ENCODE results near the gene SPDYA. TPM values are rescaled to one million over a fixed set of nuclear protein-coding genes. Genes with fewer than 3 reads are reported as not detected.
A peak's percentile ranks its signal among the peaks of the same experiment; 100 is the strongest.

The SPDYA gene
- total and polyA plus RNA-seq, 2 of the 13 experiments (the other 11 are each of a cell fraction or from before 2014, with no cell fraction given), result 0.32 to 0.75 TPM

DNA sequence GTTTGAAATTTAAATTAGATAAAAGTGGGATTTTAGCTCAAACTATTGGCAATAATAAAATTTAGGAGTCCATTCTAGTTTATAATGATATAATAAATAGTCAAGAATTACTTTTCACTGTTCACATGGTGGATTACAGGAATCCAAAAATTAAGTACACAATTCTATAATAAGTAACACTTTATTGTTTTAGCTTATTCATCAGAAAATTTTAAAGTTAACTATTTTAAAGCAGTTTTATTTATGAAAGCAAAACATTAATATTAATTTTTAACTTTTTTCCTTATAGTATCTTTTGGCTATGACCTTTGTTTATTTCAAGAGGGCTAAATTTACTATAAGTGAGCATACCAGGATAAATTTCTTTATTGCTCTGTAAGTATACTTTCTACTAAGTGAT, 11.4 kb downstream of the SPDYA start:
- Histone ChIP-seq H2AFZ (ENCODE audit: low read length) (no peak overlapping the region), H3K4me2 (ENCODE audit: low read depth, low read length) (no peak overlapping the region), H3K27ac (ENCODE audit: extremely low read length, insufficient read depth, low read length) (no peak overlapping the region), H3K4me3 (replicated peaks in 1 of 3; ENCODE audit: insufficient read depth in 1 of 3, low read depth in 2 of 3, low read length in 3 of 3) (no peak overlapping the region), H3K79me2 (ENCODE audit: insufficient read depth, low read length) (no peaks in the 10 kb centered on the region), H4K20me1 (ENCODE audit: insufficient read depth, low read length) (no peaks in the 10 kb centered on the region), H3K27me3 (ENCODE audit: control insufficient read depth in 1 of 2, insufficient read depth in 2 of 2, low read length in 2 of 2) (no peaks in the 10 kb centered on the region), H3K9me3 (ENCODE audit: low read length) (no peaks in the 10 kb centered on the region), H3K4me1 (ENCODE audit: insufficient read depth, low read length) (no peaks in the 10 kb centered on the region), H3K9ac (ENCODE audit: insufficient read depth, low read depth, low read length) (no peak overlapping the region), H3K36me3 (replicated peaks in 1 of 2; ENCODE audit: control insufficient read depth in 1 of 2, insufficient read depth in 2 of 2, low read length in 2 of 2) (no peaks in the 10 kb centered on the region)
- FAIRE-seq (no peak), DNase-seq (ENCODE audit: low spot score) (no peak), ATAC-seq (no peak)
- intact Hi-C loops (cut with micrococcal nuclease; ENCODE audit: unreplicated experiment) (loop anchor here (10.0 kb wide), 1 partner anchor 103 kb away; no protein-coding TSS in a partner anchor), in situ Hi-C loops (cut with HindIII; ENCODE audit: extremely low pct_ligation_motif_present, low pct_unique_long_range_greater_than_20kb) (loop anchor here (10.0 kb wide), 2 partner anchors 123 to 383 kb away; no protein-coding TSS in a partner anchor)
- ChIA-PET CTCF (ENCODE audit: low intra/inter-chr PET ratio, low total read pairs) (interaction anchor here (1.1 to 2.1 kb wide), 2 partner anchors 137 to 375 kb away, joined by 3 to 15 read pairs; no protein-coding TSS in a partner anchor), POLR2A (no interaction called here)
- TF ChIP-seq HMG20A (CRISPR knock-in tag; IDR thresholded peaks at IDR 0.05; ENCODE audit: borderline replicate concordance) (no peak), MAFK (conservative IDR thresholded peaks at IDR 0.05 in 1 of 2, IDR thresholded peaks at IDR 0.05 in 1 of 2; ENCODE audit: low read length in 2 of 2) (peak in 1 of 2 experiments; percentile 49; a peak in 2 of 4 replicates)
- no TSS peak for BruUV-seq (replicated peaks)

DNA sequence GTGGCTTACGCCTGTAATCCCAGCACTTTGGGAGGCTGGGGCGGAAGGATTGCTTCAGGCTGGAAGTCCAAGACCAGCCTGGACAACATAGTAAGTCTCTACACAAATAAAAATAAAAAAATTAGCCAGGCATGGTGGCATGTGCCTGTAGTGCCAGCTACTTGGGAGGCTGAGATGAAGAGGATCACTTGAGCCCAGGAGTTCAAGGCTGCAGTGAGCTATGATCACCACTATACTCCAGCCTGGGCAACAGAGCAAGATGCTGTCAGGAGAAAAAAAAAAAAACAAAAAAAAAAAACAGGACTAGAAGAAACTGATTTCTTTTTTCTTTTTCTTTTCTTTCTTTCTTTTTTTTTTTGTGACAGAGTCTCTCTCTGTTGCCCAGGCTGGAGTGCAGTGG, 13.6 kb downstream of the SPDYA start:
- H3K4me3 ChIP-seq (replicated peaks in 1 of 3; ENCODE audit: insufficient read depth in 1 of 3, low read depth in 2 of 3, low read length in 3 of 3), result no peak overlapping the region
- H3K4me1 ChIP-seq (ENCODE audit: insufficient read depth, low read length), result no peaks in the 10 kb centered on the region
- CTCF ChIA-PET (ENCODE audit: low intra/inter-chr PET ratio, low total read pairs), result no interaction called here
- H2AFZ ChIP-seq (ENCODE audit: low read length), result no peak overlapping the region
- in situ Hi-C loops (cut with HindIII; ENCODE audit: extremely low pct_ligation_motif_present, low pct_unique_long_range_greater_than_20kb) (loop anchor here (10.0 kb wide), 2 partner anchors 121 to 381 kb away; no protein-coding TSS in a partner anchor), intact Hi-C loops (cut with micrococcal nuclease; ENCODE audit: unreplicated experiment) (loop anchor here (10.0 kb wide), 1 partner anchor 101 kb away; no protein-coding TSS in a partner anchor)
- FAIRE-seq, result no peak
- no peak for DNase-seq (ENCODE audit: low spot score)
- no peaks in the 10 kb centered on the region for H3K36me3 ChIP-seq (replicated peaks in 1 of 2; ENCODE audit: control insufficient read depth in 1 of 2, insufficient read depth in 2 of 2, low read length in 2 of 2)
- no peak overlapping the region for H3K4me2 ChIP-seq (ENCODE audit: low read depth, low read length)
- POLR2A ChIA-PET, result no interaction called here
- no peaks in the 10 kb centered on the region for H3K27me3 ChIP-seq (ENCODE audit: control insufficient read depth in 1 of 2, insufficient read depth in 2 of 2, low read length in 2 of 2)
- TF ChIP-seq SCMH1 (CRISPR knock-in tag; IDR thresholded peaks at IDR 0.05; ENCODE audit: borderline replicate concordance), result no peak
- TF ChIP-seq, protein P1, sequence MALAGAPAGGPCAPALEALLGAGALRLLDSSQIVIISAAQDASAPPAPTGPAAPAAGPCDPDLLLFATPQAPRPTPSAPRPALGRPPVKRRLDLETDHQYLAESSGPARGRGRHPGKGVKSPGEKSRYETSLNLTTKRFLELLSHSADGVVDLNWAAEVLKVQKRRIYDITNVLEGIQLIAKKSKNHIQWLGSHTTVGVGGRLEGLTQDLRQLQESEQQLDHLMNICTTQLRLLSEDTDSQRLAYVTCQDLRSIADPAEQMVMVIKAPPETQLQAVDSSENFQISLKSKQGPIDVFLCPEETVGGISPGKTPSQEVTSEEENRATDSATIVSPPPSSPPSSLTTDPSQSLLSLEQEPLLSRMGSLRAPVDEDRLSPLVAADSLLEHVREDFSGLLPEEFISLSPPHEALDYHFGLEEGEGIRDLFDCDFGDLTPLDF (CRISPR knock-in tag; IDR thresholded peaks at IDR 0.05), result no peak
- no peak for TF ChIP-seq HIC2 (CRISPR knock-in tag; IDR thresholded peaks at IDR 0.05; ENCODE audit: low read depth)
- no peak for TF ChIP-seq ZNF816 (CRISPR knock-in tag; IDR thresholded peaks at IDR 0.05; ENCODE audit: borderline replicate concordance)
- no peak for TF ChIP-seq ZBTB7B (CRISPR knock-in tag; IDR thresholded peaks at IDR 0.05)
- no peaks in the 10 kb centered on the region for H3K9me3 ChIP-seq (ENCODE audit: low read length)
- no peak overlapping the region for H3K27ac ChIP-seq (ENCODE audit: extremely low read length, insufficient read depth, low read length)
- ATAC-seq, result peak; percentile 28; the same call in 1 of the 3 replicates
- WGBS (ENCODE audit: low lambda C conversion rate), result 98% methylated on average over 2 of the region's 2 CpGs
- no peaks in the 10 kb centered on the region for H4K20me1 ChIP-seq (ENCODE audit: insufficient read depth, low read length)
- no peaks in the 10 kb centered on the region for H3K79me2 ChIP-seq (ENCODE audit: insufficient read depth, low read length)
- no peak overlapping the region for H3K9ac ChIP-seq (ENCODE audit: insufficient read depth, low read depth, low read length)
- no TSS peak for BruUV-seq (replicated peaks)

All from HepG2 (cell line).